Epithelial cell of proximal tubule (primary cell): Measurements from ENCODE around the gene DCST2. TPM values are rescaled to one million over a fixed set of nuclear protein-coding genes. Genes with fewer than 3 reads are reported as not detected.

ENCODE experiments used
- DNase-seq: peaks from one replicate; pipeline ENCODE4 v3.0.0-alpha.2; 2011; ENCODE audit warnings: low read depth
- H3K4me3 ChIP-seq: 2 replicates; pipeline ENCODE4 v1.5.1; 2011; ENCODE audit warnings: low read depth, mild to moderate bottlenecking, low read length
- total RNA-seq: library from RNA; depleted of rRNA; stranded (reverse); fragments of >200 nt; gene quantifications from 2 replicates; pipeline ENCODE4 v1.2.3, GENCODE V29; 2015
- TF ChIP-seq, protein P1 (sequence below): conservative IDR thresholded peaks from 2 replicates; pipeline ENCODE4 v1.5.1; 2012; ENCODE audit warnings: low read depth, mild to moderate bottlenecking, low read length

DCST2 gene
- total RNA-seq, 1 donor from 2014 or later: 0.12 TPM

DNA sequence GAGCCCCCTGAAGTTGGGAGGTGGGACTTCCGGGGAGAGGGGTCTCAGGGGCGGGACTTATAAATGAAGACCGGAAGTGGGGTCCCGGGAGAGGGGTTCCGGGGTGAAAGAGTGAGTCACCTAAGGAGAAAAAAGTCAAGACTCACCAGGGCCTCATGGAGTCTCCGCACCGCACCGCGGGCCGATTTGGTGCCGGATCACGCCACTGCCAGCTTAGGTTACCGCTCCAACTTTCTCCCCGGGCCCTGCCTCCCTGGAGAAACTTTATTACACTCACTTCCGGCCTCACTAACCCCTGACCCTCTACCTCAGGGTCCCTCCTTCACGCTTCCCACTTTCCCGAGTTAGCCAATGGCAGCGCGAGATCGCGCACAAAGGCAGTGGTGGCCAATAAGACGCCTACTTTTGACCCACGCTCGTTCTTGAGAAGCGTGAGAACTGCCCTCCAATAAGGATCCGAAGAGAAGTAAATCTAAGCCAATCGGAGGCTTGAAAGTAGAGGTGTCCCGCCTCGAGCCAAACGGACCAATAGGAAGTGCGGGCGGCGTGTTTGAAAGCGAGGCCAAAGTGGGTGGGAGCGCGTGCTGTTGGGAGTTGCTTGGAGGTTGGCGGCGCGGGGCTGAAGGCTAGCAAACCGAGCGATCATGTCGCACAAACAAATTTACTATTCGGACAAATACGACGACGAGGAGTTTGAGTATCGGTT lies 59.3 kb downstream of the DCST2 start, which contains the start of gene CKS1B:
Gene CKS1B (plus strand): TSS at position 580 of the 706 bp plus-strand sequence. CDS start 65 bp downstream, at position 645.
- H3K4me3 ChIP-seq: peak within 1 kb of the TSS; percentile 80
- DNase-seq: peak; percentile 100
- TF ChIP-seq, protein P1, sequence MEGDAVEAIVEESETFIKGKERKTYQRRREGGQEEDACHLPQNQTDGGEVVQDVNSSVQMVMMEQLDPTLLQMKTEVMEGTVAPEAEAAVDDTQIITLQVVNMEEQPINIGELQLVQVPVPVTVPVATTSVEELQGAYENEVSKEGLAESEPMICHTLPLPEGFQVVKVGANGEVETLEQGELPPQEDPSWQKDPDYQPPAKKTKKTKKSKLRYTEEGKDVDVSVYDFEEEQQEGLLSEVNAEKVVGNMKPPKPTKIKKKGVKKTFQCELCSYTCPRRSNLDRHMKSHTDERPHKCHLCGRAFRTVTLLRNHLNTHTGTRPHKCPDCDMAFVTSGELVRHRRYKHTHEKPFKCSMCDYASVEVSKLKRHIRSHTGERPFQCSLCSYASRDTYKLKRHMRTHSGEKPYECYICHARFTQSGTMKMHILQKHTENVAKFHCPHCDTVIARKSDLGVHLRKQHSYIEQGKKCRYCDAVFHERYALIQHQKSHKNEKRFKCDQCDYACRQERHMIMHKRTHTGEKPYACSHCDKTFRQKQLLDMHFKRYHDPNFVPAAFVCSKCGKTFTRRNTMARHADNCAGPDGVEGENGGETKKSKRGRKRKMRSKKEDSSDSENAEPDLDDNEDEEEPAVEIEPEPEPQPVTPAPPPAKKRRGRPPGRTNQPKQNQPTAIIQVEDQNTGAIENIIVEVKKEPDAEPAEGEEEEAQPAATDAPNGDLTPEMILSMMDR: no peak

DNA sequence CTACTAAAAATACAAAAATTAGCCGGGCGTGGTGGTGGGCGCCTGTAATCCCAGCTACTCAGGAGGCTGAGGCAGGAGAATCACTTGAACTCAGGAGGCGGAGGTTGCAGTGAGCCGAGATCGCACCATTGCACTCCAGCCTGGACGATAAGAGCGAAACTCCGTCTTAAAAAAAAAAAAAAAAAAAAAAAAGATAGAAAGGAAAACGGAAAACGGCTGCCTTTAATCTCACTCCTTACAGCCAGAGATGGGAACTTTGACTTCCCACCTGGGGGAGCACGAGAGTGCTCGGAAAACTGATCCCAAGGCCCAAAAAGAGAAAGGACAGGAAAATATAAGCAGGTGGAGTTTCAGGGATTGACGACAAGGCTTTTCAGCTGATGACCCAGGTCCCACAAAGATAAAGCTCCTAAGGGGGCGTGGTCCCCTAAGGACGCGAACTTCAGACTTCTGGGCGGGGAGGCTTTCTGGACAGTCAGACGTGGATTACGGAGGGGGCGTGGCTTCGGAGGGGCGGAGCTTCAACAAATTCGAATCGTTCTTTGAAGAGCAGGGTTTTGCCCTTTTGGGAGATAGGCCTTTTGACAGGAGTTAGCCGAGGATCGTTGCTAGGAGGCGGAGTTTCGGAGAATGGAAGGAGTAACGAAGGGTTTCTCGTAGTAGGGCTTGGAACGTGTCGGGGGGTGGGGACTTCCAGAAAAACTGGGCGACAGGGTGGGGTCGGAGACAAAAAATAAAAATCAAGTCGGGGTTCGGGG lies 60.1 kb downstream of the DCST2 start:
- TF ChIP-seq, protein P1: peak; percentile 29
- peak; percentile 77 for DNase-seq
- peak overlapping the region; percentile 80 for H3K4me3 ChIP-seq

DNA sequence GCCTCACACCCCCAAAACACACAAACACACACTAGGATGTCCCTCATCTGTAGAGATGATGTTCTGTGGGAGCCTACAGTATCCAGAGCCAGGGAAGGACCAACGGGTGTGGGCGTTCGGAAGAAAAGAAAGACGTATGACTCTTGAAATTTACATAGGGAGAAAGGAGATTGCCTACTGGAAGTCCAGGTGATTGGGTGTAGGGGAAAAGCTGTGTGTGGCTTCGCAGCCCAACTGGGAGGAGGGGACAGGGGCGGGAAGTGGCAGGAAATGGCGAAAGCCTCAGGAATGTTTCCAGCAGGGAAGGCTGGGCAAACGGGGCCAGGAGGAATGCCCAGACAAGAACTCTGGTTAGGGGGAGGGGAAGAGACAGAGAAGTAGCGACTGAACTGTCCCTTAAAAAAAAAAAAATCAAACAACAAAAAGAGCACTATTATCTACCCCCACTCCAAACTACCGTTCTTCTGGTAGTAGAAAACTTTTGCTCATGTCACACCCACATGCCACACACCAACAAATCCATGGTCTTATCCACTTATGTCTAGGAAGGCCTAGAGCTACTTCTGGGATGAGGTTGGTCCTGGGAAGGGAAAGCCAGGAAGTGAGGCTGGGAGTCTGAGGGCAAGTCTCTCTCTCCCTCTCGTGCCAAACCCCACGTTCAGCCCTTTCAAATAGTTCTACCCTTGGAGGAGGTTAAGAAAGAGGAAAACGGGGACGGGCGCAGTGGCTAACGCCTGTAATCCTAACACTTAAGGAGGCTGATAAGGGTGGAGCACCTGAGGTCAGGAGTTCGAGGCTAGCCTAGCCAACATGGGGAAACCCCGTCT lies 60.9 kb downstream of the DCST2 start:
- H3K4me3 ChIP-seq: peak overlapping the region; percentile 80
- TF ChIP-seq, protein P1: no peak
- peak; percentile 74 for DNase-seq

DNA sequence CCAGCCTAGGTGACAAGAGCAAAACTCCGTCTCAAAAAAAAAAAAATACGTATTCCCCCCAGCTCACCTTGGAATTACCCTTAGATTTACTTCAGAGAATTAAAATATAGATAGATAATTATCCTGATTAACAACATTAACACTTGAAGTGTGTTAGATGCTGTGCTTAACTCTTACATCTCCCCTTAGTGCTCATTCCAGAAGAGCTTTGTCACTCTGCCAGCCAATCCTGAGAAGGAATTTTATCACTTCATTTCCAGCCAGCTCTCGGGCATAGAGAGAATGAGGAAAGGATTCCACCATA lies 61.4 kb downstream of the DCST2 start:
- no peak for DNase-seq
- peak overlapping the region; percentile 80 for H3K4me3 ChIP-seq

DNA sequence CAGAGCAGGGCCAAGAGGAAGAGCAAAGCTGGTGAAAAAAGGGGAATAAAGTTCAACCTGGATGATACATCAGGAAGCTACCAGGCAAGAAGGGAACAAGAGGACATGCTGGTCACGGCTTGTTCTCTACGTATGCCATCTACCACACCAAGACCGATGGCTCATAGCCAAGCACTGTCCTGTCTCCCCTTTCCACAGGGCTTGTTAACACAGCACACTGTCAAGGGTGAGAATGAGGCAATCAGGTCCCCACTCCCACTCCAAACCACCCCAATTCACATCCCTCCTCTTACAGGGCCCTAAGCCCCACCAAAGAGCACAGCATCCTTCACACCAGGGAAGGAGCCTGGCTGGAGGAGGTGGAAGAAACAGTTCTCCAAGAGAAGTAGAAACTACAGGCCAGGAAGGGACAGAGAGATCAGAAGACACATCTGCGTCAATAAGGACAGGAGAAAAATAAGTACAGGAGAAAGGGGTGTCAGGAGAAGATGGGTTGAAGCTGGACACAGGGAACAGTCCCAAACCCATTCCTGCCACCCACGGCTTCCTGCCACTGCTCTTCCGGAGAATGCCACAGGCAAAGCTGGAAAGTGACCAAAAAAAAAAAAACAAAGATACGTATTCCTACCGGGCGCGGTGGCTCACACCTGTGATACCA lies 62.1 kb downstream of the DCST2 start:
- TF ChIP-seq, protein P1: no peak
- H3K4me3 ChIP-seq: peak overlapping the region; percentile 54
- DNase-seq: no peak

More for the DNA sequence above, 61.4 kb downstream of the DCST2 start:
- TF ChIP-seq, protein P1: no peak

DNA sequence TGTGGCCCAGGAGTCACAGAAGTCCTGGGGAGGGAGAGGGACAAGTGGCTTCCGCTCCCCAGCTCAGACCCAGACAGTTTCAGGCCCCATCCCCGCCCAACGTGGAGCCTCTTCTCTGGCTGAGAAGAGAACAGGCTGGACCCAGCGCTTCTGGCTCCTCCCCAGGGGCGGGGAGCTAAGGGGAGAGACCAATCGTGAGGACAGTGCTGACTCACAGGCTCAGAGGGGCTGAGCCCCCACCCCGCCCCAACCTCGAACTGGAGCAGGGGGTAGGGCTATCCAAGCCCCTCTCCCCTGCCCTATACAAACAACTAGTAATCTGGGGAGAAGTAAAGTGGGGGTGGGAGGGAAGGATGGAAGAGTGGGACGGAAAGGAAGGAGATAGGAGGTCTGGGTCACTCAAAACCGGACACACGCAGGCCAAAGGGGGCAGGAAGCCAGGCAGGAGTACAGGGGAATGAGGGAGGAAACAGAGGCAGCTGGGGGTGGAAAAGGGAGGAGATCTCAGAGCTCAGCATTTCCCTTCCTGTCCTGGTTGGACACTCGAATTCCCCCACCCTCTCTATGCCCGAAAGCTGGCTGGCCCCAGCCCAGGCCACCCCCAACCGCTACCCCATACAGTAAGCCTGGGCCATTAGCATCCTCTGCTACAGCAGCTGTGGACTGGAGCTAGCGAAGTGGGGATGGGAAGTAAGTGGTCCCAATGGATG lies 62.8 kb downstream of the DCST2 start, which contains the start of gene SHC1:
Gene SHC1 (minus strand): TSS at position 117 of the 710 bp plus-strand sequence. CDS start 221 bp downstream, outside the sequence.
- H3K4me3 ChIP-seq: peak within 1 kb of the TSS; percentile 54
- no peak for DNase-seq
- TF ChIP-seq, protein P1: no peak
